Measurements from ENCODE around the gene ZNF410. TPM values are rescaled to one million over a fixed set of nuclear protein-coding genes. Genes with fewer than 3 reads are reported as not detected.

The ZNF410 gene
- total and polyA plus RNA-seq, 2 of the 13 experiments (the other 11 are each of a cell fraction or from before 2014, with no cell fraction given), result 19.2 to 44.3 TPM

DNA sequence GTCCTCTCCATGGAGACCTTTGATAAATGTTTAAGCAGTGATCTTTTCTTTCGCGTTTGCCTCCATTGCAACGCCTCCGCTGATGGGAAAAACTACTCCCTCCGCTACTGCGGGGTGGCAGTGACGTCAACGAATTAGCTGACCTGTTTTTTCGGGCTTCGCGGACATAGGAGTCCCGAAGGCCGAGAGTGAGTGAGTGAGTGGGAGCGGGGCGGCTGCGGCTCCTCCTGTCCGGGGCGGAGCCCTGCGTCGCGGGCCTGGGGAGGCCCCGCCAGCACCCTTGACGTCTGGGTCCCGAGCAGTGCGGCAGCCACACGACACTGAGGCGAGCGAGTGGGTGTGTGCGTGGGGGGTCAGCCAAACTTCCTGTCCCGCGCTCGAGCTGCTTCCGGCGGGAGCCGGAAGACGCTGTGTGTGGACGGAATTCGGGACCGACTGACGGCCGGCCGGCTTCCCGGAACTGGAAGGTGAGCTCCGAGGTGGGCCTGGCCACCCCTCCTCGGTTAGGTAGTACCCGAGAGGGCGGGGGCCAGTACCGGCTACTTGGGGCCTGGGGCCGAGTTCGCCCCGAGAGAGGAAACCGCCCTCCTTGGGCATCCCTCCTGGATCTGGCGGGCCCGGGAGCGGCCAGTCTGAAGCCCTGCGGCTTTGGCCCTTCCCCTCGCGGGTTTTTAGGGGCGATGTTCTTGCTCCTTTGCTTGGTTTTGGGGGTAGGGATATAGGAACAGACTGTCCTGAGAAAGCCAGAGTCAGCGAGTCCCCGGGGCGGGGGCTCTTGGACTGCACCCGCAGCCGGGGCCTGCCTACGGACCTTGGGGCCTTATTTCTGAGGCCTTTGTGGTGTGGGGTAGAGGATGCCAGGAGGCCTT lies at the start of gene ZNF410 (continued):
- TF ChIP-seq, protein P1, sequence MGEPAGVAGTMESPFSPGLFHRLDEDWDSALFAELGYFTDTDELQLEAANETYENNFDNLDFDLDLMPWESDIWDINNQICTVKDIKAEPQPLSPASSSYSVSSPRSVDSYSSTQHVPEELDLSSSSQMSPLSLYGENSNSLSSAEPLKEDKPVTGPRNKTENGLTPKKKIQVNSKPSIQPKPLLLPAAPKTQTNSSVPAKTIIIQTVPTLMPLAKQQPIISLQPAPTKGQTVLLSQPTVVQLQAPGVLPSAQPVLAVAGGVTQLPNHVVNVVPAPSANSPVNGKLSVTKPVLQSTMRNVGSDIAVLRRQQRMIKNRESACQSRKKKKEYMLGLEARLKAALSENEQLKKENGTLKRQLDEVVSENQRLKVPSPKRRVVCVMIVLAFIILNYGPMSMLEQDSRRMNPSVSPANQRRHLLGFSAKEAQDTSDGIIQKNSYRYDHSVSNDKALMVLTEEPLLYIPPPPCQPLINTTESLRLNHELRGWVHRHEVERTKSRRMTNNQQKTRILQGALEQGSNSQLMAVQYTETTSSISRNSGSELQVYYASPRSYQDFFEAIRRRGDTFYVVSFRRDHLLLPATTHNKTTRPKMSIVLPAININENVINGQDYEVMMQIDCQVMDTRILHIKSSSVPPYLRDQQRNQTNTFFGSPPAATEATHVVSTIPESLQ (CRISPR knock-in tag; conservative IDR thresholded peaks at IDR 0.05), result no peak
- TF ChIP-seq, protein P2, sequence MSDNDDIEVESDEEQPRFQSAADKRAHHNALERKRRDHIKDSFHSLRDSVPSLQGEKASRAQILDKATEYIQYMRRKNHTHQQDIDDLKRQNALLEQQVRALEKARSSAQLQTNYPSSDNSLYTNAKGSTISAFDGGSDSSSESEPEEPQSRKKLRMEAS (IDR thresholded peaks at IDR 0.05), result peak; percentile 91
- peak; percentile 94 for TF ChIP-seq SALL2 (CRISPR knock-in tag; IDR thresholded peaks at IDR 0.05)
- TF ChIP-seq ZNF430 (CRISPR knock-in tag; IDR thresholded peaks at IDR 0.05), result peak; percentile 92; the same call in 1 of the 2 replicates
- TF ChIP-seq, protein P3, sequence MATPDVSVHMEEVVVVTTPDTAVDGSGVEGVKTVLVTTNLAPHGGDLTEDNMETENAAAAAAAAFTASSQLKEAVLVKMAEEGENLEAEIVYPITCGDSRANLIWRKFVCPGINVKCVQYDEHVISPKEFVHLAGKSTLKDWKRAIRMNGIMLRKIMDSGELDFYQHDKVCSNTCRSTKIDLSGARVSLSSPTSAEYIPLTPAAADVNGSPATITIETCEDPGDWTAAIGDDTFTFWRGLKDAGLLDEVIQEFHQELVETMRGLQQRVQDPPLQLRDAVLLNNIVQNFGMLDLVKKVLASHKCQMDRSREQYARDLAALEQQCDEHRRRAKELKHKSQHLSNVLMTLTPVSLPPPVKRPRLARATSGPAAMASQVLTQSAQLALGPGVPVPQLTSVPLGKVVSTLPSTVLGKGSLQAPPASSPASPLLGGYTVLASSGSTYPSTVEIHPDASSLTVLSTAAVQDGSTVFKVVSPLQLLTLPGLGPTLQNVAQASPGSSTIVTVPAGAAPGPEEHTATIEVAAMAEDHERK (CRISPR knock-in tag; IDR thresholded peaks at IDR 0.05; ENCODE audit: low read depth), result no peak
- TF ChIP-seq, protein P4, sequence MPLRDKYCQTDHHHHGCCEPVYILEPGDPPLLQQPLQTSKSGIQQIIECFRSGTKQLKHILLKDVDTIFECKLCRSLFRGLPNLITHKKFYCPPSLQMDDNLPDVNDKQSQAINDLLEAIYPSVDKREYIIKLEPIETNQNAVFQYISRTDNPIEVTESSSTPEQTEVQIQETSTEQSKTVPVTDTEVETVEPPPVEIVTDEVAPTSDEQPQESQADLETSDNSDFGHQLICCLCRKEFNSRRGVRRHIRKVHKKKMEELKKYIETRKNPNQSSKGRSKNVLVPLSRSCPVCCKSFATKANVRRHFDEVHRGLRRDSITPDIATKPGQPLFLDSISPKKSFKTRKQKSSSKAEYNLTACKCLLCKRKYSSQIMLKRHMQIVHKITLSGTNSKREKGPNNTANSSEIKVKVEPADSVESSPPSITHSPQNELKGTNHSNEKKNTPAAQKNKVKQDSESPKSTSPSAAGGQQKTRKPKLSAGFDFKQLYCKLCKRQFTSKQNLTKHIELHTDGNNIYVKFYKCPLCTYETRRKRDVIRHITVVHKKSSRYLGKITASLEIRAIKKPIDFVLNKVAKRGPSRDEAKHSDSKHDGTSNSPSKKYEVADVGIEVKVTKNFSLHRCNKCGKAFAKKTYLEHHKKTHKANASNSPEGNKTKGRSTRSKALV (CRISPR knock-in tag; IDR thresholded peaks at IDR 0.05), result peak; percentile 71
- TF ChIP-seq SMYD3 (CRISPR knock-in tag; IDR thresholded peaks at IDR 0.05), result no peak
- peak; percentile 25; the same call in 1 of the 2 replicates for TF ChIP-seq MAFF (IDR thresholded peaks at IDR 0.05; ENCODE audit: low read depth, low read length)
- 0 out of 2 replicates have a peak, but pooled peaks have one; percentile 32 for TF ChIP-seq ZNF709 (CRISPR knock-in tag; IDR thresholded peaks at IDR 0.05)
- TF ChIP-seq, protein P5, sequence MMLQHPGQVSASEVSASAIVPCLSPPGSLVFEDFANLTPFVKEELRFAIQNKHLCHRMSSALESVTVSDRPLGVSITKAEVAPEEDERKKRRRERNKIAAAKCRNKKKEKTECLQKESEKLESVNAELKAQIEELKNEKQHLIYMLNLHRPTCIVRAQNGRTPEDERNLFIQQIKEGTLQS (CRISPR knock-in tag; IDR thresholded peaks at IDR 0.05), result no peak; the same call in 1 of the 2 replicates
- TF ChIP-seq ZFP82 (CRISPR knock-in tag; IDR thresholded peaks at IDR 0.05; ENCODE audit: borderline replicate concordance), result peak; percentile 84; the same call in 1 of the 2 replicates
- peak; percentile 79 for TF ChIP-seq KLF12 (CRISPR knock-in tag; IDR thresholded peaks at IDR 0.05; ENCODE audit: borderline replicate concordance)
- peak; percentile 13; the same call in 1 of the 2 replicates for TF ChIP-seq RAD21 (CRISPR knock-in tag; IDR thresholded peaks at IDR 0.05)
- TF ChIP-seq, protein P6, sequence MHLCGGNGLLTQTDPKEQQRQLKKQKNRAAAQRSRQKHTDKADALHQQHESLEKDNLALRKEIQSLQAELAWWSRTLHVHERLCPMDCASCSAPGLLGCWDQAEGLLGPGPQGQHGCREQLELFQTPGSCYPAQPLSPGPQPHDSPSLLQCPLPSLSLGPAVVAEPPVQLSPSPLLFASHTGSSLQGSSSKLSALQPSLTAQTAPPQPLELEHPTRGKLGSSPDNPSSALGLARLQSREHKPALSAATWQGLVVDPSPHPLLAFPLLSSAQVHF (CRISPR knock-in tag; IDR thresholded peaks at IDR 0.05), result no peak
- TF ChIP-seq KLF15 (CRISPR knock-in tag; IDR thresholded peaks at IDR 0.05; ENCODE audit: borderline replicate concordance), result peak; percentile 82; the same call in 1 of the 2 replicates
- TF ChIP-seq DPF2 (CRISPR knock-in tag; IDR thresholded peaks at IDR 0.05; ENCODE audit: borderline replicate concordance, low read depth), result no peak
- TF ChIP-seq ZNF557 (CRISPR knock-in tag; IDR thresholded peaks at IDR 0.05), result 0 out of 2 replicates have a peak, but pooled peaks have one; percentile 6
- TF ChIP-seq ZNF12 (CRISPR knock-in tag; IDR thresholded peaks at IDR 0.05), result peak; percentile 20; the same call in 1 of the 2 replicates
- TF ChIP-seq ZFP36L1 (CRISPR knock-in tag; IDR thresholded peaks at IDR 0.05), result peak; percentile 93
- TF ChIP-seq, protein P7, sequence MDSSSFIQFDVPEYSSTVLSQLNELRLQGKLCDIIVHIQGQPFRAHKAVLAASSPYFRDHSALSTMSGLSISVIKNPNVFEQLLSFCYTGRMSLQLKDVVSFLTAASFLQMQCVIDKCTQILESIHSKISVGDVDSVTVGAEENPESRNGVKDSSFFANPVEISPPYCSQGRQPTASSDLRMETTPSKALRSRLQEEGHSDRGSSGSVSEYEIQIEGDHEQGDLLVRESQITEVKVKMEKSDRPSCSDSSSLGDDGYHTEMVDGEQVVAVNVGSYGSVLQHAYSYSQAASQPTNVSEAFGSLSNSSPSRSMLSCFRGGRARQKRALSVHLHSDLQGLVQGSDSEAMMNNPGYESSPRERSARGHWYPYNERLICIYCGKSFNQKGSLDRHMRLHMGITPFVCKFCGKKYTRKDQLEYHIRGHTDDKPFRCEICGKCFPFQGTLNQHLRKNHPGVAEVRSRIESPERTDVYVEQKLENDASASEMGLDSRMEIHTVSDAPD (CRISPR knock-in tag; IDR thresholded peaks at IDR 0.05), result peak; percentile 19; the same call in 1 of the 2 replicates

All from HepG2 (cell line).